Measurements from ENCODE around the gene ELMO2. TPM values are rescaled to one million over a fixed set of nuclear protein-coding genes. Genes with fewer than 3 reads are reported as not detected.

The ELMO2 gene
- total and polyA plus RNA-seq, 2 donors (not counting 1 experiment from before 2014, with no cell fraction given), result 22.1 to 41.7 TPM

GRCh38 chr20:46331611-46332361 lies 74.6 kb downstream of the ELMO2 start:
- no peak overlapping the region for H3K4me3 ChIP-seq (ENCODE audit: control extremely low read depth in 1 of 5, extremely low read depth in 1 of 5, insufficient read depth in 1 of 5, low read depth in 2 of 5, low read length in 4 of 5)
- H3K79me2 ChIP-seq (ENCODE audit: control insufficient read depth, insufficient read depth, low read length), result no peaks in the 10 kb centered on the region
- TF ChIP-seq CTCF (IDR thresholded peaks at IDR 0.05) (no peak), EZH2 (IDR thresholded peaks at IDR 0.05; ENCODE audit: borderline replicate concordance, insufficient read depth, low read depth, low read length, poor library complexity, severe bottlenecking) (no peak)
- intact Hi-C loops (cut with micrococcal nuclease), result no loop called here
- ChIA-PET POLR2A (no interaction called here), CTCF (interaction anchor here (1.0 kb wide), 1 partner anchor 108 kb away, joined by 3 read pairs; no protein-coding TSS in a partner anchor)
- peaks cover 0 to 2% (median 0%) of the 10 kb centered on the region in 3 donors for H3K9me3 ChIP-seq (ENCODE audit: control extremely low read depth in 1 of 3, control insufficient read depth in 2 of 3, insufficient read depth in 1 of 3, low read length in 2 of 3)
- H3K36me3 ChIP-seq (replicated peaks in 1 of 2; ENCODE audit: control extremely low read depth in 1 of 2, control insufficient read depth in 1 of 2, extremely low read depth in 1 of 2, insufficient read depth in 2 of 2, low read length in 1 of 2), result no peaks in the 10 kb centered on the region
- no peak overlapping the region for H3K4me3 Mint-ChIP-seq
- H4K20me1 ChIP-seq (ENCODE audit: control insufficient read depth, insufficient read depth, low read length, poor library complexity, severe bottlenecking), result no peaks in the 10 kb centered on the region
- H3K27ac ChIP-seq (ENCODE audit: low read length in 2 of 2), result no peak overlapping the region
- peaks cover 40% of the 10 kb centered on the region for H3K27me3 Mint-ChIP-seq
- no peak overlapping the region for H3K27ac Mint-ChIP-seq
- no peak overlapping the region for H3K9ac ChIP-seq (ENCODE audit: low read length)
- no peak for DNase-seq
- H3K4me2 ChIP-seq (replicated peaks; ENCODE audit: low read depth, low read length, poor library complexity, severe bottlenecking), result no peak overlapping the region
- no peak overlapping the region for H2AFZ ChIP-seq (ENCODE audit: insufficient read depth, low read depth, low read length, poor library complexity, severe bottlenecking)
- no peaks in the 10 kb centered on the region for H3K4me1 Mint-ChIP-seq
- ATAC-seq (ENCODE audit: low read depth), result no peak
- H3K27me3 ChIP-seq (replicated peaks in 1 of 4; ENCODE audit: control extremely low read depth in 1 of 4, control insufficient read depth in 3 of 4, insufficient read depth in 4 of 4, low read length in 3 of 4), result peaks cover 0 to 27% (median 10%) of the 10 kb centered on the region in 4 experiments
- WGBS (ENCODE audit: insufficient coverage), result 96% methylated on average over 9 of the region's 13 CpGs
- H3K4me1 ChIP-seq (ENCODE audit: control insufficient read depth in 2 of 2, insufficient read depth in 2 of 2, low read length in 2 of 2), result peaks cover 0 to 5% of the 10 kb centered on the region in 2 donors
- H3K9me3 Mint-ChIP-seq (ENCODE audit: insufficient read depth), result no peaks in the 10 kb centered on the region

- intact Hi-C loops (cut with micrococcal nuclease), result no loop called here
- POLR2A ChIA-PET, result no interaction called here
- Histone ChIP-seq H3K9ac (ENCODE audit: low read length) (no peak overlapping the region), H3K9me3 (ENCODE audit: control extremely low read depth in 1 of 3, control insufficient read depth in 2 of 3, insufficient read depth in 1 of 3, low read length in 2 of 3) (peaks cover 0 to 2% (median 0%) of the 10 kb centered on the region in 3 donors), H3K4me2 (replicated peaks; ENCODE audit: low read depth, low read length, poor library complexity, severe bottlenecking) (no peak overlapping the region), H3K4me3 (ENCODE audit: control extremely low read depth in 1 of 5, extremely low read depth in 1 of 5, insufficient read depth in 1 of 5, low read depth in 2 of 5, low read length in 4 of 5) (no peak overlapping the region), H3K79me2 (ENCODE audit: control insufficient read depth, insufficient read depth, low read length) (no peaks in the 10 kb centered on the region), H2AFZ (ENCODE audit: insufficient read depth, low read depth, low read length, poor library complexity, severe bottlenecking) (no peak overlapping the region), H3K4me1 (ENCODE audit: control insufficient read depth in 2 of 2, insufficient read depth in 2 of 2, low read length in 2 of 2) (peaks cover 0 to 5% of the 10 kb centered on the region in 2 donors), H4K20me1 (ENCODE audit: control insufficient read depth, insufficient read depth, low read length, poor library complexity, severe bottlenecking) (no peaks in the 10 kb centered on the region), H3K27ac (ENCODE audit: low read length in 2 of 2) (no peak overlapping the region), H3K36me3 (replicated peaks in 1 of 2; ENCODE audit: control extremely low read depth in 1 of 2, control insufficient read depth in 1 of 2, extremely low read depth in 1 of 2, insufficient read depth in 2 of 2, low read length in 1 of 2) (no peaks in the 10 kb centered on the region), H3K27me3 (replicated peaks in 1 of 4; ENCODE audit: control extremely low read depth in 1 of 4, control insufficient read depth in 3 of 4, insufficient read depth in 4 of 4, low read length in 3 of 4) (peaks cover 0 to 22% (median 8%) of the 10 kb centered on the region in 4 experiments)
- H3K9me3 Mint-ChIP-seq (ENCODE audit: insufficient read depth), result no peaks in the 10 kb centered on the region
- H3K27me3 Mint-ChIP-seq, result peaks cover 33% of the 10 kb centered on the region
- CTCF ChIA-PET, result no interaction called here
- H3K4me1 Mint-ChIP-seq, result no peaks in the 10 kb centered on the region
- H3K27ac Mint-ChIP-seq, result no peak overlapping the region
- WGBS (ENCODE audit: insufficient coverage), result 91% methylated on average over 13 of the region's 13 CpGs
- TF ChIP-seq CTCF (IDR thresholded peaks at IDR 0.05) (no peak), EZH2 (IDR thresholded peaks at IDR 0.05; ENCODE audit: borderline replicate concordance, insufficient read depth, low read depth, low read length, poor library complexity, severe bottlenecking) (no peak)
- DNase-seq (no peak), ATAC-seq (ENCODE audit: low read depth) (no peak)
- no peak overlapping the region for H3K4me3 Mint-ChIP-seq
Observed at GRCh38 chr20:46330831-46331371, 75.5 kb downstream of the ELMO2 start.
